Astrocyte (in vitro differentiated cells and primary cell): ENCODE measurements around the gene DOP1A.

Source experiments
- EZH2 ChIP-seq: IDR thresholded peaks from 2 replicates; pipeline ENCODE4 v1.6.1; 2012; ENCODE audit warnings: mild to moderate bottlenecking, low read length, inconsistent platforms; ENCODE audit not compliant: insufficient read depth
- TF ChIP-seq, protein P1 (sequence below): IDR thresholded peaks from 2 replicates; pipeline ENCODE4 v1.5.1; 2011; ENCODE audit warnings: low read depth, mild to moderate bottlenecking, inconsistent platforms, low read length, moderate library complexity; ENCODE audit not compliant: insufficient read depth

- TF ChIP-seq, protein P1, sequence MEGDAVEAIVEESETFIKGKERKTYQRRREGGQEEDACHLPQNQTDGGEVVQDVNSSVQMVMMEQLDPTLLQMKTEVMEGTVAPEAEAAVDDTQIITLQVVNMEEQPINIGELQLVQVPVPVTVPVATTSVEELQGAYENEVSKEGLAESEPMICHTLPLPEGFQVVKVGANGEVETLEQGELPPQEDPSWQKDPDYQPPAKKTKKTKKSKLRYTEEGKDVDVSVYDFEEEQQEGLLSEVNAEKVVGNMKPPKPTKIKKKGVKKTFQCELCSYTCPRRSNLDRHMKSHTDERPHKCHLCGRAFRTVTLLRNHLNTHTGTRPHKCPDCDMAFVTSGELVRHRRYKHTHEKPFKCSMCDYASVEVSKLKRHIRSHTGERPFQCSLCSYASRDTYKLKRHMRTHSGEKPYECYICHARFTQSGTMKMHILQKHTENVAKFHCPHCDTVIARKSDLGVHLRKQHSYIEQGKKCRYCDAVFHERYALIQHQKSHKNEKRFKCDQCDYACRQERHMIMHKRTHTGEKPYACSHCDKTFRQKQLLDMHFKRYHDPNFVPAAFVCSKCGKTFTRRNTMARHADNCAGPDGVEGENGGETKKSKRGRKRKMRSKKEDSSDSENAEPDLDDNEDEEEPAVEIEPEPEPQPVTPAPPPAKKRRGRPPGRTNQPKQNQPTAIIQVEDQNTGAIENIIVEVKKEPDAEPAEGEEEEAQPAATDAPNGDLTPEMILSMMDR = peak; percentile 58
- TF ChIP-seq EZH2 = no peak
Observed at GRCh38 chr6:83065511-83066192, 1.8 kb upstream of the DOP1A start, which contains the start of gene UBE3D.
